Muscle of arm (tissue), 14 donors: Measurements from ENCODE around the gene PLA2G12A. TPM values are rescaled to one million over a fixed set of nuclear protein-coding genes. Genes with fewer than 3 reads are reported as not detected.

Experiments
- DNase-seq: peaks from one replicate; pipeline ENCODE4 v3.0.0-alpha.2; 2013
- long read RNA-seq, 11 donors: transcript quantifications; one replicate each; lab custom pipeline, GENCODE V29; 2026
- polyA plus RNA-seq, 12 donors: library from polyadenylated mRNA; unstranded; fragments of 120-200 nt; gene quantifications; one replicate each; pipeline ENCODE4 v1.2.1, GENCODE V29; 2013; ENCODE audit not compliant: insufficient read length in 12 of 12

The PLA2G12A gene
- polyA plus RNA-seq: 10 to 100 TPM; 13.2 to 80.0 (median 19.4) TPM
- long read RNA-seq, donor 1, full-length matches to known transcripts: 49 of 49 reads
- long read RNA-seq, donor 1, partial matches to known transcripts: 0 of 49 reads
- long read RNA-seq, donor 1, other reads (novel, unspliced or antisense): 0 of 49 reads
- long read RNA-seq, donor 2, full-length matches to known transcripts: 12 of 12 reads
- long read RNA-seq, donor 2, partial matches to known transcripts: 0 of 12 reads
- long read RNA-seq, donor 2, other reads (novel, unspliced or antisense): 0 of 12 reads
- long read RNA-seq, donor 3, full-length matches to known transcripts: 9 of 9 reads
- long read RNA-seq, donor 3, partial matches to known transcripts: 0 of 9 reads
- long read RNA-seq, donor 3, other reads (novel, unspliced or antisense): 0 of 9 reads
- long read RNA-seq, donor 4, full-length matches to known transcripts: 4 of 4 reads
- long read RNA-seq, donor 4, partial matches to known transcripts: 0 of 4 reads
- long read RNA-seq, donor 4, other reads (novel, unspliced or antisense): 0 of 4 reads
- long read RNA-seq, donor 5, full-length matches to known transcripts: 12 of 12 reads
- long read RNA-seq, donor 5, partial matches to known transcripts: 0 of 12 reads
- long read RNA-seq, donor 5, other reads (novel, unspliced or antisense): 0 of 12 reads
- long read RNA-seq, donor 6, full-length matches to known transcripts: 7 of 7 reads
- long read RNA-seq, donor 6, partial matches to known transcripts: 0 of 7 reads
- long read RNA-seq, donor 6, other reads (novel, unspliced or antisense): 0 of 7 reads
- long read RNA-seq, donor 7, full-length matches to known transcripts: 6 of 6 reads
- long read RNA-seq, donor 7, partial matches to known transcripts: 0 of 6 reads
- long read RNA-seq, donor 7, other reads (novel, unspliced or antisense): 0 of 6 reads
- long read RNA-seq, donor 8, full-length matches to known transcripts: 9 of 9 reads
- long read RNA-seq, donor 8, partial matches to known transcripts: 0 of 9 reads
- long read RNA-seq, donor 8, other reads (novel, unspliced or antisense): 0 of 9 reads
- long read RNA-seq, donor 9, full-length matches to known transcripts: 6 of 6 reads
- long read RNA-seq, donor 9, partial matches to known transcripts: 0 of 6 reads
- long read RNA-seq, donor 9, other reads (novel, unspliced or antisense): 0 of 6 reads
- long read RNA-seq, donor 10, full-length matches to known transcripts: 8 of 8 reads
- long read RNA-seq, donor 10, partial matches to known transcripts: 0 of 8 reads
- long read RNA-seq, donor 10, other reads (novel, unspliced or antisense): 0 of 8 reads
- long read RNA-seq, donor 11, full-length matches to known transcripts: 14 of 14 reads
- long read RNA-seq, donor 11, partial matches to known transcripts: 0 of 14 reads
- long read RNA-seq, donor 11, other reads (novel, unspliced or antisense): 0 of 14 reads

- DNase-seq: peak; percentile 66
These were observed at the start of gene PLA2G12A for GRCh38 chr4:109729718-109730618. Gene PLA2G12A (minus strand): TSS chr4:109730070. CDS start chr4:109729809, 261 bp downstream.

GRCh38 chr4:109764789-109765402 lies 35.0 kb upstream of the PLA2G12A start:
- DNase-seq: peak; percentile 40

DNA sequence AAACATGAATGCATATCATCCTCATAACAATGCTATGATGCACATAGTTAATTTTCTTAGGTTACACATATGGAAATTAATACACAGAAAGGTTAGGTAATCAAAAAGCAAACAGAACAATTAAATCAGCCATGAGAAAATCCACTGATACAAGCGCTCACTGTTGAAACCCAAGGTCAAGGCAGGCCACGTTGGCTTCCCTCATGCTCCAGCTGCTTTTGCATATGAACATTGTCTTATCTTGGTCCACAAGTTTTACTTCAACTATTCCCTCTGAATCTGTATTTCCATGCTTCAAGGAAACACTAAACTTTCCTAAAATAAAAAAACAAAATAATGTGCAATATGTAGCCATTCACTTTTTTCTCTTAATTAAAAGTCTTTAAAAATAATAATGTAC lies 34.5 kb upstream of the PLA2G12A start:
- peak; percentile 19 for DNase-seq

GRCh38 chr4:109760682-109761081 lies 30.8 kb upstream of the PLA2G12A start:
- no peak for DNase-seq

DNA sequence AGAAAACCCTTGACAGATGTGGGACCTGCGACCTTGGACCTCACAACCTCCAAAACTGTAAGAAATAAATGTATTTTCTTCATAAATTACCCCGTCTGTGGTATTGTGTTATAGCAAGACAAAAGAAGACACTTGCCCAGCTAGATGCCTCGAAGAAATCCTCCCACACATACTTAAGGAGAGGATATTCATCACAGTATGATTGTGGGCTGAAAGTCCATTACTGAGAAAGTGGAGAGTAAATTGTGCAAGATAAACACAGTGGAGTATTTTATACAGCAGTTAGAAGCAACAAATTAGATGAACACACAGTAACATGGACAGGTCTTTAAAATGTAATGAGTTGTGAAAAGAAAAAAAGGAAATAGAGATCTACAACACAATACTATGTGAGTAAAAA lies 25.8 kb upstream of the PLA2G12A start:
- no peak for DNase-seq

GRCh38 chr4:109754093-109754857 lies 24.4 kb upstream of the PLA2G12A start:
- DNase-seq: no peak

GRCh38 chr4:109752525-109752924 lies 22.7 kb upstream of the PLA2G12A start:
- DNase-seq: no peak

DNA sequence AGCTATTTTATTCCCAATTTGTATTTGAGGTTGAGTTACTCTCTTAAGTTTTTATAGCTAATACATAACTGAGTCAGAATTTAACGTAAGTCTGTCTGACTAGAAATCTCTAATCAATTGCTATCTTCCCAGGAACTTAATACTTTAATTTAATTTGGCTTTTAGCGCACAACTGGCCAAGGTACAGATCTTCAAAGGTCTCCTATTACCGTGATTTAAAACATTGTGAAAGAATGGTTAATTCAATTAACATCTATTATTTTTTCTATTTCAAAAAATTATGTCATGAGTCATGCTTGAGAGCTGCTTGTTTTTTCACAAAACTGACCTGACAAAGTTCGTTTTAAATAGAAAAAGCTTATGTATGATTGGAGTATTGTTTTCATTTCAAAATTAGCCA lies 22.0 kb upstream of the PLA2G12A start:
- no peak for DNase-seq

- DNase-seq: no peak
These were observed 20.9 kb upstream of the PLA2G12A start for GRCh38 chr4:109750652-109751244.

- no peak for DNase-seq
These were observed 19.7 kb upstream of the PLA2G12A start for GRCh38 chr4:109749388-109750082.

- DNase-seq: no peak
These were observed 18.2 kb upstream of the PLA2G12A start for GRCh38 chr4:109748114-109748513.

DNA sequence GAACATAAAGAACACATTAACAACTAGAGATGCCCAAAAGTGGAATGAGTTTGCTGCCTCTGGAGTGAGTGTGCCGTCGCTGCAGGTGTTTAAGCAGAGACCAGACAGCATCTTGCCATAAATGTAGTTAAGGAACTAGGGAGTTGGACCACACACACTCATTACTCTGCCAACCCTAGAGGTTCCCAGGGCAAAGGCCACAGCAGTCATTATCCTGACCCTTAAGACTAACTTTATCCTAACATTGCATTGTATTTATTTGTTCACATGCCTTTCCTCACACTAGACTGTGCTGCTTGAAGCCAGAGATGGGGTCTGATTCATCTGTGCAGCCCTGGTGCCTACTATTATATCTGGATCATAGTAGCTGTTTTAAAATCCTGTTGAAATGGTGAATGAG lies 16.9 kb upstream of the PLA2G12A start:
- no peak for DNase-seq

- no peak for DNase-seq
These were observed 16.0 kb upstream of the PLA2G12A start for GRCh38 chr4:109745830-109746229.

DNA sequence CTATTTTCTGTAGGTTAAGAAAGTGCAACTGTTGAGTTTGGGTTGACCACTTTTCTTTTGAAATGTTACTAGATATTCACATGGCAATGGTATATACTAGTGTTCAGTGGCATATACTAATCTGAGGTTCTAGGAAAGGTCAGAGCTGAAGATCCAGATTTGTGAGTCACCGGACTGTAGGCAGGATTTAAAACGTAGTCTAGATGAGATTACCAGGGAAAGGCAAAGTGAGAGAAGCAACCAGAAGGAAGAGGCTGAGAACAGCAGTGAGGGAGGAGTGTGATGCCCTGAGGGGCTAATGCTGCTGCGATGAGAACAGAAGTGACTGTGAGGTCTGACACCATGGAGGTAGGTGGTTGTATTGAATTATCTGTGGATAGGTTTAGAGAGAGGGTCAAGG lies 9.7 kb upstream of the PLA2G12A start:
- no peak for DNase-seq

GRCh38 chr4:109738104-109738872 lies 8.4 kb upstream of the PLA2G12A start:
- no peak for DNase-seq

GRCh38 chr4:109735566-109736365 lies 5.9 kb upstream of the PLA2G12A start:
- DNase-seq: no peak
